GM21528 (cell line): Measurements from ENCODE around the gene SMPD3.
A peak's percentile ranks its signal among the peaks of the same experiment; 100 is the strongest.

Experiments used
- ATAC-seq: cut with Tn5 transposase; IDR thresholded peaks from one replicate; pipeline ENCODE4 v1.9.1; 2021; ENCODE audit warnings: mild to moderate bottlenecking, moderate library complexity; ENCODE audit not compliant: unreplicated experiment, low FRiP score

SMPD3 gene

GRCh38 chr16:68444056-68444657 is 4.2 kb downstream of the SMPD3 start:
- no peak for ATAC-seq

DNA sequence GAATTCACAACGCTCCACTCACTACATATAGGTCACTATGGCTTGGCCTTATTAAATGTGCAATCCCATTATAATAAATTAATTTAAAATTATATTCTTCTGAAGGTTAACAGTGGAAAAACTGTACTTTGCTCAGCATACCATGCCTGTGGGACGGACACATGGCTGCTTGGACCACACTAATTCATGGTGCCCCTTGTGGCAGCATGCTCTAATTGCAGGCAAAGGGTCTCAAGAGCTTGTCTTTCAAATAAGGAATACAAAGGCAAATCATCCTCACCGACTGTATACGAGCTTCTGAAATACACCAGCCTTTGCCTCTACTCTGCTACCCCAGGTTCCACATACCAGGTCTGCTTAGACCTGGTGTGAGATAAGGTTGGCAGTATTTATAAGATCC is 11.7 kb downstream of the SMPD3 start:
- ATAC-seq: no peak

DNA sequence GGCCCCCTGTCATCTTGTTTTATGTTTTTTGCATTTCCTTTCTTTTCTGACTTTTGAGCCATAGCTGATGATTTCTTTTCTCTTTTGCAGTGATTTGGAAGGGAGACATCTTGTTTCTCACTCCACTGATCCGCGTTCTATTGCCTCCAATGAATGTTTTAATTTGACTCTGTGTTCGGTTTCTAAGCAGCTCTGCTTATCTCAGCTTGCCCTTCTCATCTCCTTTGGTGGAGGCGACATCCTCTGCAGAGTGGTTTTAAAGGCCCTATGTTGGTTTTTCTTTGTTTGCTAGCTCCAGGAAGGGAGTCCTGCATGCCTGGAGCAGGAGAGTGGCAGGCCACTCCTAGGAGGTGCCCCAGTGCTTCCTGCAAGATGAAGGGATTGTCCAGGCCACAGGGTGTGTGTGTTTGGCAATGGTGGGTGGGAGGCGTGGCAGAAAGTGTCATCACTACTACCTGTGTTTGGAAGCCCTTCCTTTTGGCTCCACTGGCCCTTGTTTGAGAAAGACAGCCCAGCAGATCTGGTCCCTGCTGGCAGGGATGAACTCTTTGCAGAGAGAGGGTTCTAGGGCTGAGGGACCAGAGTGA is 13.6 kb downstream of the SMPD3 start:
- ATAC-seq: no peak

DNA sequence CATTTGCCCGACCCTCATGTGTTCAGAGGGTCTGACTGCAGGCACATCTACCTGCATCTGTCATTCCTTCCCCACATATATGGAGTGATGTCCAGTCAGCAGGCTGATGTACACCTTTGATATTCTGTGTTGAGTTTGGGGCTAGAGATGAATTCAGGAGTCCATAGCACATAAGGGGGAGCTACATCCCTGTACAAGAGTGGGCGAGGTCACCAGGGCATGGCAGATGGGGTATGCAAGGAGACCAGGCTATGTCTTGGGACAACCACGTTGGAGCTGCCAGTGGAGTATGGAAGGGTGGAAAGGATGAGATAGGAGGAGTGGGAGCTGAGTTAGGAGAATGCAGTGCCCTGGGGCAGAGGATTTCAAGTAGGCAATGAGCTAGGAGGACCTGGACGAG is 15.0 kb downstream of the SMPD3 start:
- ATAC-seq: no peak

GRCh38 chr16:68432701-68433100 is 15.6 kb downstream of the SMPD3 start:
- ATAC-seq: no peak

- ATAC-seq: no peak
These were observed 19.0 kb downstream of the SMPD3 start for GRCh38 chr16:68429076-68429854.

GRCh38 chr16:68427649-68428303 is 20.5 kb downstream of the SMPD3 start:
- no peak for ATAC-seq

- no peak for ATAC-seq
These were observed 22.0 kb downstream of the SMPD3 start for GRCh38 chr16:68426347-68426652.

DNA sequence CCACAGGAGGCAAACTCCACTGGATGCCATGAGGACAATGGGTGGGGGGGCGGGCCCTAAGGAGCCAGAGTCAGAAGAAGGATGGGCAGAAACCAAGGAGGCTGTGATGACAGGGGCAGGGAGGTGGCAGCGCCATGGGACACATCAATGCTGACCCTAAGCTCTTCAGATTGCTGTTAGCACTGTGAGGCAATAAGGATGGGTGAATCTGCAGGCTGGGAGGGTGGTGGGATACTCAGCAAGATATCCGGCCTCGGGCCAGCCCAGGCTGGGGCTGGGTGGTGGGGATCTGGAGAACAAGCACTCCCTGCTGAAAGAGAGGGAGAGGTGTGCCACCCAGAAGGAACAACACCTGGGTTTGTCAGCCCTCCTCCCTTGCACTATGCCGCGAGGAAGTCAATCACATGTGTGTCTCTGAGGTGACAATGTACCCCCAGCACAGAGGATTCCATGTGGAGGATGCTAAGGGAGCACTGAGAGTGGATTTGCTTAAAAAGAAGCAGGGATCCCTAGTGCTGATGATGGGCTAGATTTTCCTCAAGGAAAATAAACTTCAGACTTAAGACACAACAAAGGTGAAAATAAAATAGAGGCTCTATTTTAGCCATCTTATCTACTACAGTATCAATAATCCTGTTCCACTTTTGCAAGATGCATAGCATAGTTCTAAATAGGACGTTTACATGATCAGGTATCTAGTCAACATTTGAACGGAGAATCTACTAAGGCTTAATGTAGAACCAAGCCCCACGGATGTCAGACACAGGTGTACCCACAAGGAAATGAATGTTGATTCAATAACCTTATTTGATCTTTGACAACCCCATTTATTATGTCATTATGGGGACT is 22.6 kb downstream of the SMPD3 start:
- ATAC-seq: no peak

- no peak for ATAC-seq
These were observed 24.5 kb downstream of the SMPD3 start for GRCh38 chr16:68423771-68424170.

DNA sequence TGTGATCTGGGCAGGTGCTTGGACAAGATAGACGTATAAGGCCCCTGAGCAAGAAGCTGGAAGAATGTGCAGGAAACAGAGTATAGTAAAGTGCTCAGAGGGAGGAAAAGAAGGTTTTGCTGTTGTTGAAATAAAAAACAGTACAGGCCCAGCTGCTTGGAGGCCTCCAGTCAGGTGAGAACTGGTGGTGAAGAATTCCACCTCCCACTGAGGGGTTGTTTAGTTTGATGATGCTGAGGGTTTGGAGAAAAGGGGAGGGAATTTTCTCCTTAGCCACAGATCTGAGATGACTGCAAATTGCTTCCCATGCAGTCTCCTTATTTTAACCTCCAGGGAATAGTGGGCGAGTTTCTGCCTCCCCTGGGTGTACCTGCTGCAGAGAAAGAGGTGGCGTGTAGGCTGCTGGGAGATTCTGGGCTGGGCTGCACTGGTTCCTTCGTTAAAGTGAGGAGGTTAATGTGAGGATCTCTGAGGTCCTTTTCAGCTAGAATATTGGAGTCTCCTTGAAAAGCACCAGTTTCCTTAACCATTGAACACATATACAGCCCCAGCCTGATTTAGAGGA is 25.8 kb downstream of the SMPD3 start:
- ATAC-seq: no peak

DNA sequence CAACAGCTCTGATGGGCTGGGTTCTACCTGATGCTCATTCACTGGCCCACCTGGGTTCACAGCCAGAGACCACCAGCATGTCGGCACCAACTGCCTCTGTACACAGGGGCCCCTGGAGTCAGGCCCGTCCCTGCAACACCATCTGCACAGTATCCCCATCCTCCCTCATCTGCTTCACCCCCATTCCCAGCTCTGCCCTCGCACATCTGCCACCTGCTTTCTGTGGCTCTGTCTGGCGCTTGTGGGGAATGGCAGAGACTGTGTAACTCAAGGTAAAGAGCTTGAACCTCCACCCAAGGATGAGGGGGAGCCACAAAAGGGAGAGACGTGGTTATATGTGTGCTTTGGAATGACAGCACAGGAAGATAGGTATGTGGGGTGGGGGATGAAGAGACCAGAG is 27.2 kb downstream of the SMPD3 start:
- ATAC-seq: no peak

DNA sequence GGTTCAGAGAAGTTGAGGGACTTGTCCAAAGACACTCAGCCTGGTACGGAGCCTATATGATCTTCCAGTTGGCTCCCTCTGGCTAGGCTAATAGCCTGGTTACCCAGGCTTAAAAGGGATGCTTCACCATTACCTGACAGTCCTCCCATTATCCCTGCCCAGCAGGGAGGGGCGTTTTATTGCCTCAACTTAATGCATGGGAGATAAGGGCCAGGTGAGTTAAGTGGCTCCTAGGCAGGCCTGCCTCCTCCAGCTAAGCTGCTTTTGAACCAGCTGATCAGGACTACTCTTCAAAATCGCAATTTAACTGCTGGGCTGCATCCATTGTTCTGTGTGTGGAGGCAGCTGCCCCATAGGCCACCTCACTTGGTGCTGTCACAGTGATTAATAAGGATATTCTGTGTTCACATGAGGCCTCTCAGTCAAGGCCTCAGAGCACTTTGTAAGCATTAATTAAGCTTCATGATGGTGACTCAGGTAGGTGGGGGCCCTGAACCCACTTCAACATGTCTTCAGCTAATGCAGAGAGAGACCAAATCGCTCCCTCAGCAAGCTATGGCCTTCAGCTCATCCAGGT is 27.9 kb downstream of the SMPD3 start:
- ATAC-seq: no peak

DNA sequence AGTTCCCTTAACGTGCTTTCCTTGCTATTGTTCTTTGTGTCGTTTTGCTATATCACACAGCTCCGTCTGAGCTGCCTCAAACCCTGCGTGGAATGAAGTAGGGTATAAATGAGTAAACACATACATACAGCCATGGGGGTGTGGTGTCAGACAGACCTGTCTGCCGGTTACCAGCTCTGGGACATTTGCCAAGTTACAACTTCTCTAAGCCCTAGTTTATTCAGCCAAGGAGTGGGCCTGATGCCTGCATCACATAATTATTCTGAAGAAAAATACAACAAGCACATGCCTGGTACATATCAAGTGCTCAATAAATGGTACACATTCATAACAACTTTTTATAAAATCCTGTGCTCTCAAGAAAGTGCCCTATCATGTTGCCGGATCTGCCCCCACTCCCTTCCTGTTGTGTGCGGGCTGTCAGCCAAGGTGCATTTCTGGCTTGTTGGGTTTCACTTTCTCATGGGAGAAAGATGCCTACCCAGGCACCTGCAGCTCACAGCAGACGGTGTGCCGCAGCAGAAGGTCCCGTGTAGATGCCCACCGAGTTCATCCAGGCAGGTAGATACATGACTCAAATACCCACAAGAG is 30.5 kb downstream of the SMPD3 start:
- peak; percentile 74 for ATAC-seq

DNA sequence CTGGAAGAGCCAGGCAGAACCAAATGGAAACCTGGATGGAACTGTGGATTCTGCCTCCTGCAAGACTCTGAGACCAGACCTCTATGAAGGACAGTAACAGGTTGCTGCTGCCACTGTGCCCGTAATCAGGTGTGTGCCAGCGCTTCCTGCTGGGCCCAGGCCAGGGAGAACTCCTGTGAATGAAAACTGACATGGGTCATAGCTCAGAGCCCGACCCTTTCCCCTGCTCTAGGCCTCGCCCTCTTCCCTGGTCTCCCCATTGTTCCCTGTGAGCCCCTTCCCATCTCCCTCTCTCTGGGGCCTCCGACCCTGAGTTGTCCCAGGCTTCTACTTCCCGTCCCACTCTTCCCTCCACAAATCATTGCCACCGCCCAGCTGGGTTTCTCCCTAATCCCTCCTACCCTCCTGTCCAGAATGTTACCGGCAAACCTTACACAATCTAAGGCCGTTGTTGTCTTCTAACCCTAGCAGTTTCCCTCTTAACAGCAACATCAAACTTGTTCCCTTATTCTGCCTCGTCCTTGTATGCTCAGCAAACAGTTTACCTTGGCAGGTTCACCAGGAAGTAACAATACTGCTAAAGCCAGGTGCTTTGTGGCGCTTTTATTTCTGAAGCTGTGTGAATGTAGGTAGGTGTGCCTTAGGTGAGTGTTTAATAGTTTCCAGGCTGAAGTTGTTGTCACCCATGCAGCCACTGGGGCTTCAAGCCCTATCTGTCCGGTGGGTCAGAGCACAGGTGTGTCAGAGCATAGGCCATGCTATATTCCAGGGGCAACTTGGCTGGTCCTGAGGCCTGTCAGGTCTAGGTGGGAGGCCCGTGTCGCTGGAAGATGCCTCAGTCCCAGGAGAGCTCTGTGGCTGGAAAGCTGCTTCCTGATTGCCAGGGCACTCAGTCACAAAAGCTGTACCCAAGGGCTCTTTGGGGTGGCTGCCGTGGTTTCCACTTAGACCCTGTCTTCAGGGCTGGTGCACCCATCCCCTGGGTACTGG is 32.0 kb downstream of the SMPD3 start:
- ATAC-seq: no peak

- no peak for ATAC-seq
These were observed 33.7 kb downstream of the SMPD3 start for GRCh38 chr16:68414581-68414980.

- no peak for ATAC-seq
These were observed 36.2 kb downstream of the SMPD3 start for GRCh38 chr16:68412061-68412460.

GRCh38 chr16:68411086-68411485 is 37.2 kb downstream of the SMPD3 start:
- no peak for ATAC-seq
